Activated CD4-positive, alpha-beta memory T cell treated with anti-CD3 and anti-CD28 coated beads, Interleukin-2, amount 10 ng/mL, durations not matched to agents 7 days and 5 days (primary cell): Measurements from ENCODE around the gene RANBP9. TPM values are rescaled to one million over a fixed set of nuclear protein-coding genes. Genes with fewer than 3 reads are reported as not detected.

Experiments
- CTCF ChIA-PET: fragments of 350-600 bp; sonication (Branson Sonifier 250); formaldehyde crosslinking; loops from one replicate; lab custom pipeline; 2021; ENCODE audit warnings: antibody characterized with exemption, inconsistent platforms; lab: Charles Lee
- POLR2A ChIA-PET: fragments of 350-600 bp; sonication (Branson Sonifier 250); formaldehyde crosslinking; loops from one replicate; lab custom pipeline; 2021; ENCODE audit warnings: antibody characterized with exemption; lab: Charles Lee
- DNase-seq: peaks from one replicate; pipeline ENCODE4 v3.0.0-alpha.2; 2020
- H3K27ac Mint-ChIP-seq: one replicate; pipeline ENCODE4 v1.8.0; 2021; ENCODE audit warnings: mild to moderate bottlenecking, mixed read lengths
- H3K27me3 Mint-ChIP-seq: one replicate; pipeline ENCODE4 v1.8.0; 2021; ENCODE audit warnings: mixed read lengths
- H3K36me3 Mint-ChIP-seq: one replicate; pipeline ENCODE4 v1.8.0; 2021; ENCODE audit warnings: low read depth, mixed read lengths
- H3K4me1 Mint-ChIP-seq: one replicate; pipeline ENCODE4 v1.8.0; 2021; ENCODE audit warnings: mixed read lengths
- H3K4me3 Mint-ChIP-seq: one replicate; pipeline ENCODE4 v1.8.0; 2021; ENCODE audit warnings: mild to moderate bottlenecking, mixed read lengths
- H3K9me3 Mint-ChIP-seq: one replicate; pipeline ENCODE4 v1.8.0; 2021; ENCODE audit warnings: mixed read lengths
- total RNA-seq, 2 experiments: library from RNA; stranded (reverse); gene quantifications; one replicate each; pipeline ENCODE4 v1.2.3, GENCODE V29; 2021

RANBP9 gene
- total RNA-seq, 2 experiments from 2014 or later, result 66.8 to 69.1 TPM

DNA sequence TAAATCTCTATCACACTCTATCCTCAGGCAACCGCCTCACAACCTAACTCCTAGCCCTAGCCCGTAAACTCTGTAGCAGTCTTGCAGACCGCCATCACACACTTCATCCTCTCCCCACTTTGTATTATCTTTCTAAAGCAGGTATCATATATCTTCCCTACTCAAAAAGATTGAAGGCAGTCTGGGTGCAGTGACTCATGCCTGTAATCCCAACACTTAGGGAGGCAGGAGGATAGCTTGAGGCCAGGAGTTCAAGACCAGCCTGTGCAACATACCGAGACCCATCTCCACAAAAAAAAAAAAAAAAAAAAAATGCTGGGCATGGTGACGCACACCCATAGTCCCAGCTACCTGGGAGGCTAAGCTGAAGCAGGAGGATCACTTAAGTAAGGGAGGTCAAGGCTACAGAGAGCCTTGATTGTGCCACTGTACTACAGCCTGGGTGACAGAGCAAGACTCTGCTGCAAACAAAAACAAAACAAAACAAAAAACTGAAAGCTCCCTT, 22.9 kb downstream of the RANBP9 start:
- ChIA-PET CTCF (interaction anchor here (1.3 kb wide), 1 partner anchor 114 kb away, joined by 4 read pairs; the partner anchor contains the start of gene SIRT5), POLR2A (interaction anchor here (0.6 to 3.6 kb wide), 6 partner anchors 10 to 75 kb away, joined by 3 to 27 read pairs (median 6); partner anchors contain the start of genes NOL7 and RANBP9)
- Mint-ChIP-seq H3K4me3 (no peak overlapping the region), H3K27me3 (no peaks in the 10 kb centered on the region), H3K4me1 (peaks cover 50% of the 10 kb centered on the region), H3K27ac (no peak overlapping the region), H3K36me3 (peaks cover 43% of the 10 kb centered on the region), H3K9me3 (no peaks in the 10 kb centered on the region)
- no peak for DNase-seq

DNA sequence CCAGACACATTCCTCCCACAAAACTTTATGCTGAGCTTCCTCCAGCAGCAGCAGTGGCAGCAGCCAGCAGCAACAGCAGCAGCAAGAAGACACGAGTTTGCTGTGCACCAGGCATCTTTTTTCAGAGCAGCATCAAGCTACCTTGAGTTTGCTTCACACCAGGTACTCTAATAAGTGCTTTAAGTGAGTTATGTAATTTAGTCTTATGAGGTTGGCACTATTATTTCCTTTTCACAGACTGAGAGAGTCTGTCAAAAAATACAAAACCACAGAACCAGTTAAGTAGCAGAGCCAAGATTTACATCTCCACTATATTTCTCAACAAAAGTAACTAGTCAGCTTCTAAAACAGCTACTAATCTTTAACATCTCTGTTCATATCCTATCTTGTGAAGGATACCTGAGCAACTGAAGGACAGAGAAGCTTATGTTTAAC, 23.7 kb downstream of the RANBP9 start:
- no peak overlapping the region for H3K4me3 Mint-ChIP-seq
- H3K27me3 Mint-ChIP-seq, result no peaks in the 10 kb centered on the region
- no peak for DNase-seq
- H3K4me1 Mint-ChIP-seq, result peaks cover 51% of the 10 kb centered on the region
- H3K27ac Mint-ChIP-seq, result peak overlapping the region; percentile 58
- POLR2A ChIA-PET, result interaction anchor here (0.9 to 3.6 kb wide), 7 partner anchors 8 to 72 kb away, joined by 3 to 27 read pairs (median 3); partner anchors contain the start of genes NOL7 and RANBP9
- CTCF ChIA-PET, result interaction anchor here (1.0 to 1.3 kb wide), 2 partner anchors 73 to 113 kb away, joined by 4 to 5 read pairs; partner anchors contain the start of genes NOL7 and SIRT5
- H3K36me3 Mint-ChIP-seq, result peaks cover 44% of the 10 kb centered on the region
- no peaks in the 10 kb centered on the region for H3K9me3 Mint-ChIP-seq

DNA sequence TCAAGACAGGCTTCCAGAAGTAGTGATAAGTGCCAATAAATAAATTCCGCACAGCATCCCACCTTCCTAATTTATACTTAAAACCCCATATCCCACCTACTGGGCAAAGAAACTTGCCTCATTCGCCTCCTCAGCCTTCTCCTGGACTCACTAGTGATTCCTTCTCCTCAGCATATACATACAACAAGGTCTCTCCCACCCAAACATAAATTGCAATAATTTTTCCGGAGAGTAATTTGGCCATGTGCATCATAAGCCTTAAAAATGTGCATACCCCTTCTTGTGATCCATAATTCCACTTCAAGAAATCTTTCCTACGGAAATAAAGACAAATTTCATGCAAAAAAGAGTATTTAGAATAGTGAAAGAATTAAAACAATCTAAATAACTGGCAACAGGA, 26.8 kb downstream of the RANBP9 start:
- no peak overlapping the region for H3K4me3 Mint-ChIP-seq
- no peak for DNase-seq
- H3K27ac Mint-ChIP-seq, result no peak overlapping the region
- peaks cover 45% of the 10 kb centered on the region for H3K36me3 Mint-ChIP-seq
- H3K9me3 Mint-ChIP-seq, result peaks cover 2% of the 10 kb centered on the region
- CTCF ChIA-PET, result interaction anchor here (1.4 to 1.9 kb wide), 3 partner anchors 10 to 110 kb away, joined by 3 to 5 read pairs (median 5); no protein-coding TSS in a partner anchor
- peaks cover 66% of the 10 kb centered on the region for H3K4me1 Mint-ChIP-seq
- no peaks in the 10 kb centered on the region for H3K27me3 Mint-ChIP-seq
- POLR2A ChIA-PET, result interaction anchor here (1.1 to 2.3 kb wide), 5 partner anchors 10 to 129 kb away, joined by 3 to 10 read pairs (median 7); partner anchors contain the start of gene NOL7

DNA sequence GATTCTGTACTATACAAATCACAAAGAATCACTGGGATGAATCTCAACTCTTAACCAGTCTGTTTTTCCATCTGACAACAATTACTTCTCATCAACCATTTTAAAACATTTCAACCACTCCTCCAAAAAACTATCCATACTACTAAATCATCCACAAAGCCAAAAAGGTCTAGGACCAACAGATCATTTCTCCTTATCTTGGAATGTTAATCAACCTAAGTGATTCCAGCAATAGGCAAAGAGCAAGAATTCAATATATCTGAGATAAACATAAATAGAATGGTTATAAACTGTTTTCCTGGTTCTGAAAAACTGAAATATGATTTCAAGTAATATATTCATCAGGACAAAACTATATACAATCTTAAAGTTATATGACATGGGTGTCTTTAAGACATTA, 28.6 kb downstream of the RANBP9 start:
- no peaks in the 10 kb centered on the region for H3K27me3 Mint-ChIP-seq
- peak overlapping the region; percentile 70 for H3K27ac Mint-ChIP-seq
- peaks cover 2% of the 10 kb centered on the region for H3K9me3 Mint-ChIP-seq
- no peak for DNase-seq
- ChIA-PET CTCF (no interaction called here), POLR2A (interaction anchor here (1.8 kb wide), 1 partner anchor 130 kb away, joined by 4 read pairs; no protein-coding TSS in a partner anchor)
- no peak overlapping the region for H3K4me3 Mint-ChIP-seq
- peaks cover 56% of the 10 kb centered on the region for H3K4me1 Mint-ChIP-seq
- H3K36me3 Mint-ChIP-seq, result peaks cover 50% of the 10 kb centered on the region

DNA sequence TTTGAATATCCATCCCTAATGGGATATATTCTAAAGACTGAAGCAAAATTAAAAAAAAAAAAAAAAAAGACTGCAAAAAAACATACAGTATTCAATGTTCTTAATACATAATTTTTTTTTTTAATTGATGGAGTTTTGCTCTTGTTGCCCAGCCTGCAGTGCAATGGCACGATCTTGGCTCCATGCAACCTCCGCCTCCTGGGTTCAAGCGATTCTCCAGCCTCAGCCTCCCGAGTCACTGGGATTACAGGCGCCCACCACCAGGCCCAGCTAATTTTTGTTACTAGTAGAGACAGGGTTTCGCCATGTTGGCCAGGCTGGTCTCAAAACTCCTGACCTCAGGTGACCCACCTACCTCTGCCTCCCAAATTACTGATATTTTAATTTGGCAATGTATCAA, 29.3 kb downstream of the RANBP9 start:
- Mint-ChIP-seq H3K4me1 (peaks cover 49% of the 10 kb centered on the region), H3K36me3 (peaks cover 43% of the 10 kb centered on the region), H3K4me3 (no peak overlapping the region), H3K9me3 (peaks cover 2% of the 10 kb centered on the region), H3K27me3 (no peaks in the 10 kb centered on the region), H3K27ac (peak overlapping the region; percentile 85)
- ChIA-PET POLR2A (interaction anchor here (1.3 to 4.6 kb wide), 3 partner anchors 15 to 39 kb away, joined by 3 to 25 read pairs (median 4); partner anchors contain the start of gene RANBP9), CTCF (no interaction called here)
- no peak for DNase-seq

DNA sequence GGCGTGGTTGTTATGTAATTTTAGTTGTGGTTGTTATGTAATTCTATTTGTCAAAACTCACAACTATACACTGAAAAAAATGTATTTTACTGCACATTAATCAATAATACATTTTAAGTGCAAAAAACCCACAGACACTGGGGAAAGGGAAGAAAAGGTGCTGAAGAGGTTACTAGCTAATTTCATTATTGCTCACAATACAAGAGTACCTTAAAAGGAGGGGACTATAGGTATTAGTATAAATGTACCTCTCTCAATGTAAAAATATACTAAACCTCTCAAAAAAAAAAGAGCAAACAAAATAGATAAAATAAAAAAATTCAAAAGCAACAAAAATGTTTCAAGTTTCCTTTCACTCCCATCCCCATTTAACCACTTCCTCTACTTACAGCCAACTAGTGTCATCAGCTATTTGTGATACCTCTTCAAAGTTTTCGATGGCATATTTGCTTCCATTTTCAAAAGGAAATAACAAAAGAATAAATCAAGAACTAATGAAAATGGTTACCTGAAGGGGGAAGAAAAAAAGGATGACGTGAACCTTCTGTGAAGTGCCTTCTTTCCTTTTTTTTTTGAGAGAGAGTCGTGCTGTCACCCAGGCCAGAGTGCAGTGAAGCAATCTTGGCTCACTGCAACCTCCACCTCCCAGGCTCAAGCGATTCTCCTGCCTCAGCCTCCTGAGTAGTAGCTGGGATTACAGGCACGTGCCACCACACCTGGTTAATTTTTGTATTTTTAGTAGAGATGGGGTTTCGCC, 30.2 kb downstream of the RANBP9 start:
- Mint-ChIP-seq H3K4me3 (peak overlapping the region; percentile 51), H3K9me3 (peaks cover 9% of the 10 kb centered on the region), H3K4me1 (peaks cover 45% of the 10 kb centered on the region), H3K27me3 (no peaks in the 10 kb centered on the region), H3K36me3 (peaks cover 43% of the 10 kb centered on the region), H3K27ac (peak overlapping the region; percentile 85)
- POLR2A ChIA-PET, result interaction anchor here (0.7 to 4.6 kb wide), 9 partner anchors 12 to 67 kb away, joined by 3 to 25 read pairs (median 4); partner anchors contain the start of genes NOL7 and RANBP9
- CTCF ChIA-PET, result interaction anchor here (0.7 to 1.9 kb wide), 3 partner anchors 14 to 66 kb away, joined by 3 to 7 read pairs (median 3); partner anchors contain the start of gene NOL7
- DNase-seq, result no peak

DNA sequence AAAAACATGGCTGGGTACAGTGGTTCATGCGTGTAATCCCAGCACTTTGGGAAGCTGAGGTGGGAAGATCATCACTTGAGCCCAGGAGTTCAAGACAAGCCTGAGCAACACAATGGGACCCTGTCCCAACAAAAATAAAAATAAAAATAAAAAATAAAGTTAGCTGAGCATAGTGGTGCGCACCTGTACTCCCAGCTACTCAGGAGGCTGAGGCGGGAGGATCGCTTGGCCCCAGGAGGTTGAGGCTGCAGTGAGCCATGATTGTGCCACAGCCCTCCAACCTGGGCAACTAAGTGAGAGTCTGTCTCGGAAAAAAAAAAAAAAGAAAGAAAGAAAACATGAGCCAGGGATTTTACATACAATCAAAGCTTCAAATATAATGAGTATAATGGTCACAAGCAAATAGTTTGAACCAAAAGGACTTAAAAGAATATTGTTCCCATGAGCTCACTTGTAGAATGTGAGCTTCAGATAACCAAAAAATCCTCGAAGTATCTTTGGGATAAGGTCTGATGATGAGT, 31.1 kb downstream of the RANBP9 start:
- no peak overlapping the region for H3K27ac Mint-ChIP-seq
- peaks cover 11% of the 10 kb centered on the region for H3K9me3 Mint-ChIP-seq
- H3K27me3 Mint-ChIP-seq, result no peaks in the 10 kb centered on the region
- CTCF ChIA-PET, result interaction anchor here (0.7 to 1.9 kb wide), 3 partner anchors 13 to 65 kb away, joined by 3 to 7 read pairs (median 3); partner anchors contain the start of gene NOL7
- H3K4me3 Mint-ChIP-seq, result no peak overlapping the region
- no peak for DNase-seq
- POLR2A ChIA-PET, result interaction anchor here (1.0 to 4.6 kb wide), 6 partner anchors 15 to 66 kb away, joined by 3 to 25 read pairs (median 6); partner anchors contain the start of genes NOL7 and RANBP9
- peaks cover 48% of the 10 kb centered on the region for H3K4me1 Mint-ChIP-seq
- H3K36me3 Mint-ChIP-seq, result peaks cover 46% of the 10 kb centered on the region

DNA sequence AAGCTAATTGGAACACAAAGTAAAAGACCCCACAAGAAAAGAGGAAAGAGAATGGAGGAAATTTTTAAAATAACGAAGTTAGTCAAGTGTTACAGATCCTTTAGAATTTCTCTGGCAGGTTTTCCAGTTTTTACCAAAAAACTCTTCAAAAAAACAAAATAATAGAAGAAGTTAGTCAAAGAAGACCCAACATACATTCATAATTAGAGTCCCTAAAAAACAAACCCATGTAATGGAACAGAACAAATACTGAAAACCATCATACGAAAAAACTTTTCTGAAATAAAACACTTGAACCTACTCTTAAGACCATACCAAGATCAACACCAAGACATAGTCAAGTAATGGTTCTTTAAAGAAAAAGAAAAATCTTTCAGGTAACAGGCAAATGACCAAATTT, 31.6 kb downstream of the RANBP9 start:
- no peak for DNase-seq
- no peak overlapping the region for H3K27ac Mint-ChIP-seq
- peaks cover 52% of the 10 kb centered on the region for H3K4me1 Mint-ChIP-seq
- ChIA-PET POLR2A (interaction anchor here (1.9 to 4.6 kb wide), 4 partner anchors 15 to 65 kb away, joined by 6 to 25 read pairs (median 10); partner anchors contain the start of genes NOL7 and RANBP9), CTCF (interaction anchor here (1.9 kb wide), 1 partner anchor 64 kb away, joined by 7 read pairs; the partner anchor contains the start of gene NOL7)
- no peaks in the 10 kb centered on the region for H3K27me3 Mint-ChIP-seq
- no peak overlapping the region for H3K4me3 Mint-ChIP-seq
- H3K9me3 Mint-ChIP-seq, result peaks cover 11% of the 10 kb centered on the region
- H3K36me3 Mint-ChIP-seq, result peaks cover 45% of the 10 kb centered on the region

DNA sequence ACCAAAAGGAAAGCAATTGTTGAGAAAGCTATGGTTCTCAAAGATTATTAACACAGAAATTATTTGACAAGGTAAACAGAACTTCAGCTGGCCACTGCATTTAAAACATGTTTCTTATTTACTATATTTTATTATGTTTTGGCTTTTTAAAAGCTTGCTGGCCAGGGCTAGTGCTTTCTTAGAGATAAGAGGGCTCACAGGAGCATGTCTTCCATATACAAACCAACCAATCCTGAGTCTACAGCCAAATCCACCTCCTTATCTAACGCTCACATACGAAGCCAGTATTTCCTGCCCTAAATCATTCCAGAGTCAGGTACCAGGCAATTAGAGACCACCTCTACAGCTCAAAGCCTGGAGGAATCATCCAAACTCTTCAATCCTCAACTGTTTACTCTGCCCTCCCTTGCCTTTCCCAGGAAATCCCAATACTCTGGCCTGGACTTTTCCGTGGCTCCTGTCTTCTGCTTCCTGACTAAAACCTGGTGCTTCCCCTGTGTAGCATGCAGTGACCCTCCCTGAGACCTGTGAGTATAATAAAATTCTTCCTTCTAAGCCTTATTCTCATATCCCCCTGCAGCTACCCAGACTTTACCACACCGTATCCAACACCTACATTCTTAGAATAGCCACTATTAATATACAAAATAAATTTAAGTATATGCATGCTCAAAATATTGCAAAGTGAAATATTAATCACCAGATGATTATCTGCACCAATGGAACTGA, 33.2 kb downstream of the RANBP9 start:
- Mint-ChIP-seq H3K4me1 (peaks cover 49% of the 10 kb centered on the region), H3K27me3 (no peaks in the 10 kb centered on the region), H3K4me3 (no peak overlapping the region), H3K27ac (no peak overlapping the region), H3K9me3 (peaks cover 11% of the 10 kb centered on the region), H3K36me3 (peaks cover 35% of the 10 kb centered on the region)
- ChIA-PET POLR2A (interaction anchor here (1.0 to 4.6 kb wide), 3 partner anchors 10 to 63 kb away, joined by 3 to 25 read pairs (median 3); partner anchors contain the start of genes NOL7 and RANBP9), CTCF (no interaction called here)
- DNase-seq, result no peak

DNA sequence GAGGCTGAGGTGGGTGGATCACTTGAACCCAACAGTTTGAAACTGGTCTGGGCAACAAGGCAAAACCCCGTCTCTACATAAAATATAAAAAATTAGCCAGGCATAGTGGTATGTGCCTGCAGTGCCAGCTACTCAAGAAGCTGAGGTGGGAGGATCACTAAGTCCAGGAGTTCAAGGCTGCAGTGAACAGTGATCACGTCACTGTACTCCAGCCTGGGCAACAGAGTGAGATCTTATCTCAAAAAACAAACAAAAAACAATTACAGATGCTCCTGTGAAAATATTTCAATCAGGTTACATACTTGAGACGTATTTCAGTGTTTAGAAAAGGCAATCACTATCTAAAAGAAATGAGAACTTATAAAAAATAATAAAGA, 33.8 kb downstream of the RANBP9 start:
- no peak overlapping the region for H3K4me3 Mint-ChIP-seq
- H3K27ac Mint-ChIP-seq, result no peak overlapping the region
- peaks cover 38% of the 10 kb centered on the region for H3K36me3 Mint-ChIP-seq
- POLR2A ChIA-PET, result interaction anchor here (4.6 kb wide), 1 partner anchor 32 kb away, joined by 25 read pairs; the partner anchor contains the start of gene RANBP9
- CTCF ChIA-PET, result no interaction called here
- H3K4me1 Mint-ChIP-seq, result peaks cover 52% of the 10 kb centered on the region
- peaks cover 11% of the 10 kb centered on the region for H3K9me3 Mint-ChIP-seq
- no peak for DNase-seq
- no peaks in the 10 kb centered on the region for H3K27me3 Mint-ChIP-seq

DNA sequence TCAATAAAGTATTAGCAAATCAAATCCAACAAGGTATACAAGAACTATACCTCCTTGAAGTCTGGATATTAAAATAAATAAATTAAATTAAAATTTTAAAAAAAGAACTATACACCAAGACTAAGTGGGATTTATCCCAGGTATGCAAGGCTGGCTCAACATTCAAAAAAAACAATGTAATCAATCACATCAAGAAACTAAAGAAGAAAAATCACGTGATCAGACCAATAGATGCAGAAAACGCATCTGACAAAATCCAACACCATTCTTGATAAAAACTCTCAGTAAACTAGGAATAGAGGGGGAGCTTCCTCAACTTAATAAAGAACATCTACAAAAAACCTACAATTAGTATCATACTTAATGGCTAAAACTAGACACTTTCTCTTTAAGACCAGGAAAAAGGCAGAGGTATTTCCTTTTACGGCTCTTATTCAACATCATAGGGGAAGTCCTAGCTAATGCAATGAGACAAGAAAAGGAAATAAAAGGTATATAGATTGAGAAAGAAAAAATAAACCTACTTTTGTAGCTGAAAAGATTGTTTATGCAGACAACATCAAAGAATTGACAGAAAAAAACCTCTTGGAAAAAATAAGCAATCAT, 35.0 kb downstream of the RANBP9 start:
- H3K4me1 Mint-ChIP-seq, result peaks cover 49% of the 10 kb centered on the region
- no peaks in the 10 kb centered on the region for H3K27me3 Mint-ChIP-seq
- ChIA-PET POLR2A (interaction anchor here (1.2 to 1.4 kb wide), 2 partner anchors 62 to 82 kb away, joined by 3 to 4 read pairs; partner anchors contain the start of gene NOL7), CTCF (no interaction called here)
- no peak for DNase-seq
- H3K27ac Mint-ChIP-seq, result no peak overlapping the region
- H3K4me3 Mint-ChIP-seq, result no peak overlapping the region
- H3K36me3 Mint-ChIP-seq, result peaks cover 42% of the 10 kb centered on the region
- peaks cover 11% of the 10 kb centered on the region for H3K9me3 Mint-ChIP-seq
